Neutrophil (primary cell): Measurements from ENCODE around the gene MPL.

Experiments used
- H3K27ac ChIP-seq: fragments of 200-600 bp; sonication (generic); 2 replicates; pipeline ENCODE4 v1.5.1; 2016; ENCODE audit warnings: mild to moderate bottlenecking, moderate library complexity
- H3K27me3 ChIP-seq: fragments of 200-600 bp; sonication (generic); 2 replicates; pipeline ENCODE4 v1.6.0; 2016; ENCODE audit warnings: mild to moderate bottlenecking
- H3K36me3 ChIP-seq: fragments of 200-600 bp; sonication (generic); 2 replicates; pipeline ENCODE4 v1.5.1; 2017
- H3K4me1 ChIP-seq, 2 experiments: fragments of 200-600 bp in 1 of 2; sonication (generic) in 1 of 2; 1 replicate in 1 of 2; 2 replicates in 1 of 2; pipeline versions ENCODE4 v1.5.1 to v1.6.1; 2013 to 2016; ENCODE audit warnings: low read depth in 1 of 2, low read length in 1 of 2, mild to moderate bottlenecking in 1 of 2, moderate library complexity in 1 of 2; ENCODE audit not compliant: control insufficient read depth in 1 of 2, insufficient read depth in 1 of 2
- H3K4me3 ChIP-seq, 2 experiments: fragments of 200-600 bp in 1 of 2; sonication (generic) in 1 of 2; 1 replicate in 1 of 2; 2 replicates in 1 of 2; pipeline ENCODE4 v1.5.1; 2013 to 2016; ENCODE audit warnings: low read depth in 1 of 2, low read length in 1 of 2, mild to moderate bottlenecking in 1 of 2, moderate library complexity in 1 of 2
- H3K9me3 ChIP-seq: fragments of 200-600 bp; sonication (generic); 2 replicates; pipeline ENCODE4 v1.5.1; 2016
- CTCF ChIP-seq: fragments of 200-600 bp; sonication (generic); IDR thresholded peaks from 2 replicates; pipeline ENCODE4 v1.5.1; 2016; ENCODE audit warnings: antibody characterized with exemption

Gene MPL

GRCh38 chr1:43329995-43330751, 7.4 kb upstream of the MPL start:
- H3K4me1 ChIP-seq, result no peaks in the 10 kb centered on the region
- H3K4me3 ChIP-seq, result no peak overlapping the region
- no peak for TF ChIP-seq CTCF
- H3K27ac ChIP-seq, result no peak overlapping the region
- no peaks in the 10 kb centered on the region for H3K36me3 ChIP-seq
- no peaks in the 10 kb centered on the region for H3K9me3 ChIP-seq
- no peaks in the 10 kb centered on the region for H3K27me3 ChIP-seq

- Histone ChIP-seq H3K4me1 (no peaks in the 10 kb centered on the region), H3K36me3 (no peaks in the 10 kb centered on the region), H3K27ac (no peak overlapping the region), H3K27me3 (no peaks in the 10 kb centered on the region), H3K4me3 (no peak overlapping the region), H3K9me3 (no peaks in the 10 kb centered on the region)
- no peak for TF ChIP-seq CTCF
Observed at GRCh38 chr1:43331688-43332087, 5.9 kb upstream of the MPL start.

GRCh38 chr1:43334453-43335205, 3.0 kb upstream of the MPL start:
- no peaks in the 10 kb centered on the region for H3K9me3 ChIP-seq
- no peaks in the 10 kb centered on the region for H3K36me3 ChIP-seq
- no peak for TF ChIP-seq CTCF
- H3K27me3 ChIP-seq, result no peaks in the 10 kb centered on the region
- no peak overlapping the region for H3K27ac ChIP-seq
- H3K4me1 ChIP-seq, result no peaks in the 10 kb centered on the region
- H3K4me3 ChIP-seq, result no peak overlapping the region

DNA sequence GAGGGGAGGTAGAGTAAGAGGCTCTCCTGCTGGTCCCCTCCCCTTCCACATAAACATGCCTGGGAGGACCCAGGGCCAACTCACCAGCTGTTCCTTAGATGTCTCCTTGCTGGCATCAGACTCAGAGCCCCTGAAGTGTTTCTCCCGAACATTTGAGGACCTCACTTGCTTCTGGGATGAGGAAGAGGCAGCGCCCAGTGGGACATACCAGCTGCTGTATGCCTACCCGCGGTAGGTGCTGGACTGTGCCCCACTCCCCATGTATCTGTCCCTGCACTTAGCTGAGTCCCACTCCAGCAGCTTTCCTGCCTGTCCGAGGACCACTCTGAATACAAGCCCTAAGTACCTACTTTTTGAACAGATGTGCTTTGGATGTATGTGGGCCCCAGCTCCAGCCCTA, 383 bp downstream of the MPL start:
- H3K9me3 ChIP-seq, result no peaks in the 10 kb centered on the region
- no peak overlapping the region for H3K27ac ChIP-seq
- no peak overlapping the region for H3K4me3 ChIP-seq
- TF ChIP-seq CTCF, result no peak
- H3K27me3 ChIP-seq, result no peaks in the 10 kb centered on the region
- H3K4me1 ChIP-seq, result no peaks in the 10 kb centered on the region
- H3K36me3 ChIP-seq, result no peaks in the 10 kb centered on the region

GRCh38 chr1:43339584-43340232, 2.1 kb downstream of the MPL start:
- Histone ChIP-seq H3K4me1 (no peaks in the 10 kb centered on the region), H3K4me3 (no peak overlapping the region), H3K27ac (no peak overlapping the region), H3K9me3 (no peaks in the 10 kb centered on the region), H3K36me3 (no peaks in the 10 kb centered on the region), H3K27me3 (no peaks in the 10 kb centered on the region)
- no peak for TF ChIP-seq CTCF
